NCI-H1694 treated with DMSO at 0.1 percent for 48 hours (cell line): ENCODE results near the gene TXNRD2.

Experiments used
- DNase-seq: peaks from one replicate; lab custom pipeline; 2025; lab: John Stamatoyannopoulos, UW

Gene TXNRD2

DNA sequence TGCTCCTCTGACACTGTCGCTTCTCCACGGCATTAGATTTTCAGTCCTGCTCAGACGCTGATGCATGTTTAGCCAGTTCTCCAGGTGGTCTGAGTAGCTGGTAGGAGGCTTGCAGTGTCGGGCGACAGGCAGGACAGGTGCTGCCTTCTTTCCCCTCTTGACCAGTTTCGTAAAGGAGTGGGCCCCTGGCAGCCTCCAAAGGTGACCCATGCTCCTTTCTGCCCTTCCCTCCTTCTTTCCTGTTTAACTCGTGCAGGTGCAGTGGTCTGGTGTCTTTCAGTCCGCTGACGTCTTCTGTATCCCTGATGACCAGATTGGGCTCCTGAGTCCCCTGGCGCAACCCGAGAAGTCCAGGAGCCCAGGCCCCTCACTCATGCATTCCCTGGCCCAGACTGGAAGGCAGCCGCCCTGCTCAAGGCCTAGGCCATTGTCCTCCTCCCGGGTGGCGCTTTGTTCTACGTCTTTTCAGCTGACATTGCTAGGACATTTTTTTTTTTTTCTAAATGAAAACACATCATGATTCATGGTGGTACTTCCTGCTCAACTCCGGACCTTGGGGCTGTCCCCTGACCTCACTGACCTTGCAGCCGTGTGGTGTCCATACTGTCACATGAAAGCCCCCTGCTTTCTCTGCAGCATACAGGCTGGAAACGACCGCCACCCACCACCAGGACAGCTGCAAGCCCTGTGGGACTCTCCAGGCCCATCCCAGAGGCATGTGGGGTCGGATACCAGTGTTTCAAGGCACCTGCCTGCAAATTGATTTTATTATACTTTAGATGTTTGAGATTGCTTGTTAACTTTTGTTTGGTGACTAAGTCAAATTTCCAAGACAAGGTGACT is 25.5 kb upstream of the TXNRD2 start:
- no peak for DNase-seq

DNA sequence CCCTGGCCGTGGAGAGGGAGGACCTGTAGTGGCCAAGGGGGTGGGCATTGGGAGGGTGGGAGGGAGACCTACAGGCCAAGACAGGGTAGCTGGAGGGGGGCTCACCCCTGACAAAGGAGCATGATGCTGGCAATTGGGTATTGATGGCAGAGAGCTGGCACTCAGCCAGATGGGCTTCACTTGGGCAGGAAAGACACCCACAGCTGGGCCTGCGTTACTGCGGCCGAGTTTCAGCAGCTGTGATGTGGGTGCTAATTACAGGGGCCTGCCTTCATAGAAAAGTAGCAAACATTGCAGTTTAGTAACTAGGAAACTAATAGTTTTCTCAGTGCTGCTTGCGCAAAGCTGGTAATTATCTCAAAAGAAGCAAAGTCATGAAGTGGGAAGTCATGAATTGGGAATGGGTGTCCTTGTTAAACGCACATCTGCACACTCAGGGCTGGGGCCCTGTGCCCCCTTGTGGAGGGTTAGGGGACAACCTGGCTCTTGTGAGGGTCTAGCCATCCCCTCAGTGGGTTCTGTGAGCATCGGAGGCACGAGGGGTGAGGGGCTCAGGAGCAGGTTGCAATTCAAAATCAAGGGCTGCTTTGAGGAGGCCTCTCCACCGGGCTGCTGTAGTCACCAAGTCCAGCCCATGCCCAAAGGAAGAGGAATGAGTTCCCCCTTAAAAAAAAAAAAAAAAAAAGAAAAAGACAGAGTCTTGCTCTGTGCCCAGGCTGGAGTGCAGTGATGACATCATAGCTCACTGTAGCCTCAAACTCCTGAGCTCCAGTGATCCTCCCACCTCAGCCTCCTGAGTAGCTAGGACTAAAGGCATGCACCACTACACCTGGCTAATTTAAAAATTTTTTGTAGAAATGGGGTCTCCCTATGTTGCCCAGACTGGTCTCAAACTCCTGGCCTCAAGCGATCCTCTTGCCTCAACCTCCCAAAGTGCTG is 24.4 kb upstream of the TXNRD2 start:
- DNase-seq = no peak

DNA sequence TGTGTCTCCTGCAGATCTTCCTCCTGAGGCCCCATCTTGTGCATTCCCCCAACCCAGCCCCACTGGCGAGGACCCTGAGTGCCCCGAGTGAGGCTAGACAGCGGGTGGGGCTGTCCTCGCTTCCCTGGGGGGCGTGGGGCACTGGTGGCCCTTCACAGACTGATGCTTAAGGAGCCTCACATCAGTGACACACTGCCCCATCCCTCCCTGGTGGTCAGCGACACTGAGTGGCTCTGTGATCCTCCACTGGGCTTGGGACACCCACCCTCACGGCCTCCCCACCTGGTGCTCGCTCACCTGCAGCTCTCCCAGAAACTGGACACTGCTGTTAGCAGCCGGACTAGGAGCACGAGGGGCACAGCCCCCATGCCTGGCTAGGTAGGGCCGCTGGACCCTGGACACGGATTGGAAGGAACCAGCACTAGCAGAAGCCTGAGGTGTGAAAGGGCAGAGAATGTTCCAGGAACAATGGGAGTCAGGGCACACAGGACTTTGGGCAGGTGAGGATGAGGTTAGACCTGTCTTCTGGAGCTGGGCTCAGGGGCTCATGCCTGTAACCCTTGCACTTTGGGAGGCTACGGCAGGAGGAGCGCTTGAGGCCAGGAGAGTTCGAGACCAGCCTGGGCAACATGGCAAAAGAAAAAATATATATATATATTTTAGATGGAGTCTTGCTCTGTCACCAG is 23.2 kb upstream of the TXNRD2 start:
- DNase-seq = no peak

DNA sequence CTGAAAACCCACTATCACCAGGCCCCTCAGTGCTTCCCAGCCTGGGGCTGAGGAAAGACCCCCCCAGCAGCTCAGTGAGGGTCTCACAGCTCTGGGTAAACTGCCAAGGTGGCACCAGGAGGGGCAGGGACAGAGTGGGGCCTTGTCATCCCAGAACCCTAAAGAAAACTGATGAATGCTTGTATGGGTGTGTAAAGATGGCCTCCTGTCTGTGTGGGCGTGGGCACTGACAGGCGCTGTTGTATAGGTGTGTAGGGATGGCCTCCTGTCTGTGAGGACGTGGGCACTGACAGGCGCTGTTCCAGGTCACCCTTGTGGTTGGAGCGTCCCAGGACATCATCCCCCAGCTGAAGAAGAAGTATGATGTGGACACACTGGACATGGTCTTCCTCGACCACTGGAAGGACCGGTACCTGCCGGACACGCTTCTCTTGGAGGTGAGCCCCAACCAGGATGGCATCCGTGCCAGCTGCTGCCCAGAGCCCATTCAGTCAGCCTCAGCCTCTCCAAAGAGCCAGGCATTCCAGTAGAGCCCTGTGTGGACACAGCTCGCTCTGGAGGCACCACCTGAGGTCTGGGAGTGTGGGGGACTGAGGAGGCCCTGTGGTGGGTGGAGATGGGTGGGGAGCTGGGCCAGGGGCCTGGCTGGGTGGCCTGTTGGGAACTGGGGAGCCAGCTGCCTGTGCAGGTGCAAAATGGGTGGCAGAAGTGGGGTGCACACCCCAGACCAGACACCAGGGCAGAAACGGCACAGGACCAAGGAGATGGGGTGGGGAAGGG is 22.4 kb upstream of the TXNRD2 start:
- DNase-seq = no peak

DNA sequence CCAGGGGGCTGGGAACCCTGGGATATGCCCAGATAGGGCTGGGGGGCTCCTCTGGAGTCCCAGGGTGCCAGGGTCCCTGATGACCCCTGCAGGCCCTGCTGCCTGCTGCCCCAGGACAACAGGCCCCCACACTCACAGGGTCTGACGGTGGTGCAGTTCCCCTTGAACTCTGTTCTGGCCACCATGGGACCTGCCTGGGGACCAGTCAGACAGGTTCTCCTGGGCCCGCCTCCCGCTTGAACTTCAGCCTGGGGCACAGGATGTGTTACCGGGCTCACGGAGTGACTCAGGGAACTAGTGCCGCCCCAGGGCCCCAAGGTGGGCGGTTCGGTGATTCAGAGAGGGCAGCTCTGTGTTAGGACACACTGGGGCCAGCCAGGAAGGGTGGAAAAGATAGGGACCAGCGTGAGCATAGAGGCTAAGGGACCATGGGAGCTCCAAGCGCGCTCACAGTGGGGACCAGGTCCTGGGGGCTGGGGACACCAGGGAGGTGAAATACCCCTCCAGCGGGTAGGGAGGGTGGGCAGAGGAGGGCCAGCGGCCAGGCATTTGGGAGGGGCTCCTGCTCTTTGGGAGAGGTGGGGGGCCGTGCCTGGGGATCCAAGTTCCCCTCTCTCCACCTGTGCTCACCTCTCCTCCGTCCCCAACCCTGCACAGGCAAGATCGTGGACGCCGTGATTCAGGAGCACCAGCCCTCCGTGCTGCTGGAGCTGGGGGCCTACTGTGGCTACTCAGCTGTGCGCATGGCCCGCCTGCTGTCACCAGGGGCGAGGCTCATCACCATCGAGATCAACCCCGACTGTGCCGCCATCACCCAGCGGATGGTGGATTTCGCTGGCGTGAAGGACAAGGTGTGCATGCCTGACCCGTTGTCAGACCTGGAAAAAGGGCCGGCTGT is 21.5 kb upstream of the TXNRD2 start:
- DNase-seq = no peak

DNA sequence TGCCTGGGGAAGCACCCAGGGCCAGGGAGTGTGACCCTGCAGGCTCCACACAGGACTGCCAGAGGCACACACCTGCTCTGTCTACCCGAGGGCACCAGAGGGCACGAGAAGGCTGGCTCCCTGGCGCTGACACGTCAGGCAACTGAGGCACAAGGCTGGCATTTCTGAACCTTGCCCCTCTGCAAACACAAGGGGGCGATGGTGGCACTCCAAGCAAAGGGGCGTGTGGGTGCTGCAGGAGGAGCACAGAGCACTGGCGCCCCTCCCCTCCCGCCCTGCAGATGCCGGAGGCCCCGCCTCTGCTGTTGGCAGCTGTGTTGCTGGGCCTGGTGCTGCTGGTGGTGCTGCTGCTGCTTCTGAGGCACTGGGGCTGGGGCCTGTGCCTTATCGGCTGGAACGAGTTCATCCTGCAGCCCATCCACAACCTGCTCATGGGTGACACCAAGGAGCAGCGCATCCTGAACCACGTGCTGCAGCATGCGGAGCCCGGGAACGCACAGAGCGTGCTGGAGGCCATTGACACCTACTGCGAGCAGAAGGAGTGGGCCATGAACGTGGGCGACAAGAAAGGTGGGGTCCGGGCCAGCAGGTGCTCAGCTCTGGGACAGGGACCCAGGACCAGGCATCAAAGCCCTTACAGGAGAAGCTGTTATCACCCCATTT is 20.8 kb upstream of the TXNRD2 start:
- DNase-seq = peak; percentile 75

DNA sequence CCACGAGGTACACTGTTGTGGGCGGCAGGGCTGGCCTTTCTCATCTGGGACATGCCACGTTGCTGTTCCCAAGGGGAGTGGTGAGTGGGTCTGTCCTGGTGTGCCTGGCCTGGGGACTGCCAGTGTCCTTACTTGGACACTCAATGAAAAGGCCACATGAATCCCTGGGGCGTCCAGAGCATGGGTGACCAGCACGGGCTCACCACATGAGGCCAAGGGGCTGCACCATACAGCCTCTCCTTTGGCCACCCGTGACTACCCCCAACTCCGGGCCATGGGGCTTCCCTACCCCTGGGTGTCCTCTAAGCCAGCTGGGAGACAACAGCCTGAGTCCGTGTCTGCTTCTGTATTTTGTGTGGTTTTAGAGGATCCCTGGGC is 20.2 kb upstream of the TXNRD2 start:
- no peak for DNase-seq

DNA sequence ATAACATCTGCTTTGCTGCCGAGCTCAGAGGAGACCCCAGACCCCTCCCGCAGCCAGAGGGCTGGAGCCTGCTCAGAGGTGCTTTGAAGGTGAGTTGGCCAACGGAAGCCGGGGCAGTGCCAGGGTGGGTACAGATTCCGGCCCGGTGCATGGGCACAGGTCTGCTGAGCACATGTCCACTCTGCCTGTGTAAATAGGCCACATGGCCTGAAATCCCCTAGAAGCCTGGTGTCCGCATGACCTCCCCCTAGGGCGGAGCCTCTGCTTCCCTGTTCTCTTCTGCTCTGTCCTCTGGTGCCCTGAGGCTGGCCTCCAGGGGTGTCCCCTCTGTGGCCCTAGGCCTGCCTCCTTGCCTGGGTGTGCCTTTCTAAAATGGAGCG is 19.6 kb upstream of the TXNRD2 start:
- no peak for DNase-seq

DNA sequence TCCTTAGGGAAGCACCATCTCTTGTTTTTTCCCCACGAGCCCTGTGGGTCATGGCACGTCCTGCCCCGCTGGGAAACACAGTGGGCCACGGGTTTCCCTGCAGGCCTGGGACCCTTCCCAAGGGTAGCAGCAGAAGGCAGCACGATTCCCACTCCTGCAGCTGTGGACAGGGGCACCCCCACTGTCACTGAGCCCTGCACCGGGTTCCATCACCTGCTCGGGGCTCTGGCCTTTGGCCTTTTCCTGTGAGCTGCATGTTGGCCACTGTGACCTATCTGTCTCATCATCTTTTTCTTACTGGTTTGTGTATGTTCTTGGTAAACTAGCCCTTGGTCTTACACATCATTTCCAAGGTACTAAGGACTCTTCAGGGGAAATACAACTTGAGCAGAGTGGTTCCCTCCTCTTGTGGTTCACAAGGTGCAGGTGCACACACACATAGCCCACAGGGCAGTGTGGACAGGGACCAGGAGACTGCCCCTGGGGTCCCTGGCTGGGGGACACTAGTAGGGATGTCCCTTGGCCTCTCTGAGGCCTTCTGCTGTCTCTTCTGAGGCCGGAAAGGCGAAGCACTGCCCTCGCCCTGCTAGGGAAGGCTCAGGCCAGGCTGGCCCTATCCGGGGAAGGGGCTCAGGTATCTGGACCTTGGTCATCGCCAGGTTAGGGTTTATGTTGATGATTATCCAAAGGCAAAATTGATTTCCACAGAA is 19.0 kb upstream of the TXNRD2 start:
- DNase-seq = no peak

DNA sequence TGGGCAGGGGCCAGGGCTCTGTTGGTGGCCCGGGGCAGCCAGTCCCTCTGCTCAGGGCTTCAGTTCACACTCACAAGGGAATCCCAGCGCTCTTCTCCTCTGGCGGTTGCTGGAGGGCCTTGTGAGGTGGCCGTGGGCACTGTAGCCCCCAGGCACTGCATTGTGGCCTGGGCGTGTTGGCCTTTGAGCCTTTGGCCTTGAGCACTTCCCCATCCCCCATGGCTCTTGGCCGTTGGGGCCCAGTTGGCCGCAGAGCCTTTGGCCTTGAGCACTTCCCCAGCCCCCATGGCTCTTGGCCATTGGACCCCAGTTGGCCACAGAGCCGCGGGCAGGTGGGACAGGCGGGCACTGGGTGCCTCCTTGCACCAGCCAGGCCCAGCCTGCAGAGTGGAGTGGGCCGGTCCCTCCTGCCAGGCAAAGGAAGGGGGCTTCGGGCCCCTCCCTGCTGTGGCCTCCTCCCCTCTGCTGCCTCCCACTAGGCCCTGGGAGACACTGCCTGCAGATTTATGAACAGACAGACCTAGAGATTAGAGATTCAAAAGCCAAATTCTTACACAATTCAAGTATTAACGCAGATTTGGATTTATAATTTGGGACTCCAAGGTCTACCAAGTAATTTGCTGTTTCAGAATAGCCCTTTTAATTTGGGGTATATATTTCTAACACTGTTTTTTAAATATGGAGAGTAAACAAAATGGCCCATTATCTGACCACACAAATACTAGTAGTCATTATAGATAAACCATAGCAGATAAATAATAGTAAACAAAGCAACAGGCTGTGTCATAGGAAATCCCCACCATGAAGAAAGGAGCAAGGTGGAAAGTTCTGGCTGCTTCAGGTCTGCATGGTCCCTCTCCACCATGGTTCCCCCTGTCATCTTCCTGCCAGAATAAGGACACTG is 18.2 kb upstream of the TXNRD2 start:
- DNase-seq = no peak

DNA sequence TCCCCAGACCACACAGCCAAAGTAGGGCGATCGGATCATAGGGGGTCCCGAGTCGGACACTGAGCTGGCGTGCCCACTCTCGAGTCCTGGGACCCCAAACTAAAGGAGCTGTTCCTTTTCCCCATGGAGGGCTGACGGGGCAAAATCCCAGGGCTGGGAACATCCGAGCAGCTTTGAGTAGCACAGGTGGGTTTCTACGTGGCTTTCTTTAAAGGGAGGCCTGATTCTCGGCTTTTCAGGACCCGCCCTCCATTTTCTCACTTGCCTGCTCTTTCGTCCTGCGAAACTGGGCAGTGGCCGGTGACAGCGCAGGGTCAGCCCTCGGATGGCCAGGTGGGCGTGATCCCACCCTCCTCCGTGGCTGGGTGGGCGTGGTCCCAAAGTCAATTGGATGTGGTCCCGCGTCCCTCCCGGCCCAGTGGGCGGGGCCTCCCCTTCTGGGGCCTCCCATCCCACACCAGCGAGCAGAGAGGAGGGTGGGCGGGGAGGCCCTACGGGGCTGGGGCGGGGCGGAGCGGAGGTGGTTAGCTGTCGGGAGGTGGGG is 17.5 kb upstream of the TXNRD2 start:
- DNase-seq = no peak

DNA sequence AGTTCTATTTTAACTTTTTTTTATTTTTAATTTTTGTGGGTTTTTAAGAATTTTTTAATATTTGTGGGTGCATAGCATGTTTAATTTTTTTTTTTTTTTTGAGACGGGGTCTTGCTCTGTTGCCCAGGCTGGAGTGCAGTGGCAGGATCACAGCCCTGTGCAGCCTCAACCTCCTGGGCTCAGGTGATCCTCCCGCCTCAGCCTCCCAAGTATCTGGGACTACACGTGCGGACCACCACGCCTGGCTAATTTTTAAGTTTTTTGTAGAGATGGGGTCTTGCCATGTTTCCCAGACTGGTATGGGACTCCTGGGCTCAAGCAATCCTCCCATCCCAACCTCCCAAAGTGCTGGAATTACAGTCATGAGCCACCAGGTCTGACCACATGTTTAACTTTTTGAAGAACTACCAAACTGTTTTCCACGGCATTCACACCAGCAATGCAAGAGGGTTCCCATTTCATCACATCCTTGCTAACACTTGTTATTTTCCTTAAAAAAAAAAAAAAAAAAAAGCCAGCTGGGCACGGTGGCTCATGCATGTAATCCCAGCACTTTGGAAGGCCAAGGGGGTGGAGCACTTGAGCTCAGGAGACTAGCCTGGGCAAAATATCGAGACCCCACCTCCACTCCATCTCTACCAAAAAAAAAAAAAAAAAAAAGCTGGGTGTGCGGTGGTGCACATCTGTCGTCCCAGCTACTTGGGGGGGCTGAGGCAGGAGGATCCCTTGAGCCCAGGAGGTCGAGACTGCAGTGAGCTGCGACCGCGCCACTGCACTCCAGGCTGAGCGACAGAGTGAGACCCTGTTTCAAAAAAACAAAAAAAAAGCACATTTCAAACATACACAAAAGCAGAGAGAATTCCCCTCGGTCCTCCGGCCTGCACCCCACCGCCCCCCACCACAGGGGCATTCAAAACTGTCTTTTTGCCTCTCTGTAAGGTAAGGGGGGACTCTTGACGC is 16.7 kb upstream of the TXNRD2 start:
- no peak for DNase-seq

DNA sequence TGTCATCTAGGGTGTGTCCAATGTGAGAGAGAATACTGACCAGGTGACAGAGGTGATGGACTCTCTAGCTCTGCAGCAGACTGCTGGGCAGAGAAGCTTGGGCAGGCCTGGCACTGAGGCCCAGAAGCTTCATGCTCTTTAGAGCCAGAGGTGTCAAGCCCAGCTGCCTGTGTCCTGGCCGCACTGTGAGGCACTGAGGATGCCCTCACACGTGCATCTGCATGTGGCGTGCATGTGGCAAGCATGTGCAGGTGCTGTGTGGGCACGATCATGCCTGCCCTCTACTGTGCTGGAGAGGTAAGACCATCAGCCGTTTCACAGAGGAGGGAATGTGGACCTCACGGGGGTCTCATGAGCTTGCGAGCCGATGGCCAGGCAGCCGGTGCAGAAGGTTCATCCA is 15.8 kb upstream of the TXNRD2 start:
- DNase-seq = no peak

DNA sequence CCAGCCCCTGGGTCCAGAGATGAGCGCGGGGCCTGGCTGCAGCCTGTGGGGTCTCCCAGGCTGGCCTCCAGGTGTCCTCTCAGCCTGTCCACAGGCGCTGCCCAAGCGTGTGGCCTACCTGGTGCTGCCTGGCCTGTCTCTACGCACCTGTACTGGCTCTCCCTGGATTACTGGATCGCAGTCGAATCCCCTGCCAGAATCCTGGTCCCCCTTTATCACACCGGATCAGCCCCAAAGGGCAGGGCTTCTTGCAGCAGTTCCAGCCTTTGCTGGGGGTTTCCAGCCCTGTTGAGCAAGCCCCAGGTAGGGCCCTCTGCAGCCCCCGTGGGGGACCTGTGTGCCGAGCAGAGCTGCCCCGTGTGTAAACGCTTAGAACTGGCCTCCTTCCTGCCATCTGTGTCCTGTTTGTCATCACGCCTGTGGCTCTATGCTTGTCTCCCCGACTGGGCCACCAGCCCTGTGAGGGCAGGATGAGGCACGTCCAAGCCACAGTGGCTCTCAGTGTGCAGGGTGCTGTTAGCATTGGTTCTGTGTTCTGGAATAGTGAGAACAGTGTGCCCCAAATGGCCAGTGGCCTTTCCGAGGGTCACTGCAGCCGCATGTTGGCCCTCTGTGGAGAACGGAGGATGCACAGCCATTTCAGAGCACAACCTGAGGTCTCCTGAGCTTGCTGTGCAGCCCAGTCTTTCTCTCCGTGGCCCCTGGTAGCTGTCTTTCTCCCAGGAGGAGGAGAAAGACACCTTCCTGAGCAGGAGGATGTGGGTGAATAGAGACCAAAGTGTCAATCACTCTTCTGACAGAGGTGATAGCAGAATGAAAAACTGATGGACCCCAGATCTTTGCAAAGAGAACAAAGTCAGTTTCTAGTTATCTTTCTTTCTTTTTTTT is 13.9 kb upstream of the TXNRD2 start:
- peak; percentile 72 for DNase-seq

DNA sequence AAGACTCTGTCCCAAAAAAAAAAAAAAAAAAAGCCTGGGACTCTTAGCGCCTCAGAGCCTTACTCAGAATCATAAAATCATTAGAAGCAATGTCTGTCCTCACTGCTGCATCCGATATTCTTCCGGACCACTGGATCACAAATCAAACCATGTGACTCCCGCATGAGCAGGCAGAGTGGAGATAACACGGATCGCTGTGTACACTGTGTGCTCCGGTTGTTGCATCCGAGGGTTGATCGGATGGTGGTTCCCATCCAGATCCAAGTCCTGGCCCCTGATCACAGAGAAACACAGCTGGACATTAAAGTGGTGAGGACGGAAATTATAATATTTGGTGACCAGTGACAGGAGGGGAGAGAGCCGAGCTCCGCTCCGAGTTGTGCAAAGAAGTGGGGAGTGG is 9.7 kb upstream of the TXNRD2 start:
- DNase-seq = no peak
